H9 (cell line): ENCODE data around the gene RAB2B. TPM values are rescaled to one million over a fixed set of nuclear protein-coding genes. Genes with fewer than 3 reads are reported as not detected.

Source experiments
- DNase-seq: peaks from one replicate; pipeline ENCODE4 v3.0.0-alpha.2; 2017
- H2AFZ ChIP-seq: one replicate; pipeline ENCODE4 v1.6.1; 2013; ENCODE audit warnings: mild to moderate bottlenecking, low read length, control low read depth, moderate library complexity
- H2AK5ac ChIP-seq: 2 replicates; pipeline ENCODE4 v1.6.1; 2013; ENCODE audit warnings: low read length, control low read depth, mixed read lengths; ENCODE audit not compliant: insufficient read length
- H2BK120ac ChIP-seq: one replicate; pipeline ENCODE4 v1.6.1; 2013; ENCODE audit warnings: low read depth, mild to moderate bottlenecking, low read length, control low read depth, inconsistent platforms; ENCODE audit not compliant: poor library complexity, severe bottlenecking
- H2BK12ac ChIP-seq: 2 replicates; pipeline ENCODE4 v1.6.1; 2013; ENCODE audit warnings: low read length, control low read depth, mixed read lengths, low read depth; ENCODE audit not compliant: insufficient read length
- H2BK15ac ChIP-seq: 2 replicates; pipeline ENCODE4 v1.6.1; 2013; ENCODE audit warnings: low read depth, low read length, control low read depth
- H2BK20ac ChIP-seq: one replicate; pipeline ENCODE4 v1.6.1; 2013; ENCODE audit warnings: low read depth, mild to moderate bottlenecking, low read length, control low read depth, inconsistent platforms; ENCODE audit not compliant: poor library complexity, severe bottlenecking
- H2BK5ac ChIP-seq: 2 replicates; pipeline ENCODE4 v1.6.1; 2013; ENCODE audit warnings: low read length, control low read depth, mixed read lengths; ENCODE audit not compliant: insufficient read length
- H3K14ac ChIP-seq: 2 replicates; pipeline ENCODE4 v1.6.1; 2013; ENCODE audit warnings: low read length, control low read depth; ENCODE audit not compliant: insufficient read depth
- H3K18ac ChIP-seq: 2 replicates; pipeline ENCODE4 v1.6.1; 2013; ENCODE audit warnings: low read depth, mild to moderate bottlenecking, mixed read lengths, low read length, control low read depth; ENCODE audit not compliant: insufficient read length
- H3K23ac ChIP-seq: 2 replicates; pipeline ENCODE4 v1.6.1; 2013; ENCODE audit warnings: low read length, control low read depth, mixed read lengths, low read depth; ENCODE audit not compliant: insufficient read length
- H3K23me2 ChIP-seq: 2 replicates; pipeline ENCODE4 v1.6.1; 2013; ENCODE audit warnings: low read depth, mild to moderate bottlenecking, mixed read lengths, low read length, control low read depth; ENCODE audit not compliant: insufficient read length, poor library complexity, severe bottlenecking
- H3K27ac ChIP-seq: 2 replicates; pipeline ENCODE4 v1.5.1; 2013; ENCODE audit warnings: low read length, control low read depth, mixed read lengths, low read depth; ENCODE audit not compliant: insufficient read length
- H3K27me3 ChIP-seq: 2 replicates; pipeline ENCODE4 v1.6.1; 2013; ENCODE audit warnings: low read length, control low read depth, inconsistent platforms; ENCODE audit not compliant: insufficient read depth
- H3K4ac ChIP-seq: 2 replicates; pipeline ENCODE4 v1.6.1; 2013; ENCODE audit warnings: low read depth, mild to moderate bottlenecking, control low read depth, inconsistent platforms, low read length, moderate library complexity
- H3K4me1 ChIP-seq: 2 replicates; pipeline ENCODE4 v1.6.1; 2013; ENCODE audit warnings: low read length, control low read depth, inconsistent platforms; ENCODE audit not compliant: insufficient read depth
- H3K4me2 ChIP-seq: 2 replicates; pipeline ENCODE4 v1.6.1; 2013; ENCODE audit warnings: low read length, control low read depth, mixed read lengths; ENCODE audit not compliant: insufficient read length, insufficient read depth
- H3K56ac ChIP-seq: 2 replicates; pipeline ENCODE4 v1.6.1; 2013; ENCODE audit warnings: low read depth, mild to moderate bottlenecking, mixed read lengths, low read length, control low read depth; ENCODE audit not compliant: insufficient read length
- H3K79me1 ChIP-seq: 2 replicates; pipeline ENCODE4 v1.6.1; 2013; ENCODE audit warnings: low read depth, mild to moderate bottlenecking, moderate library complexity, low read length, control low read depth, inconsistent platforms; ENCODE audit not compliant: insufficient read depth, poor library complexity, severe bottlenecking
- H3K79me2 ChIP-seq: 2 replicates; pipeline ENCODE4 v1.6.1; 2013; ENCODE audit warnings: low read length, control low read depth, inconsistent platforms; ENCODE audit not compliant: insufficient read depth
- H3K9ac ChIP-seq: 2 replicates; pipeline ENCODE4 v1.6.1; 2013; ENCODE audit warnings: low read length, control low read depth, mixed read lengths; ENCODE audit not compliant: insufficient read length; ENCODE audit errors: extremely low read depth
- H3K9me3 ChIP-seq: one replicate; pipeline ENCODE4 v1.6.1; 2013; ENCODE audit warnings: low read depth, low read length, inconsistent platforms; ENCODE audit not compliant: control insufficient read depth
- H3T11ph ChIP-seq: one replicate; pipeline ENCODE4 v1.6.1; 2013; ENCODE audit warnings: mild to moderate bottlenecking, low read length, control low read depth, inconsistent platforms
- H4K20me1 ChIP-seq: one replicate; pipeline ENCODE4 v1.6.1; 2013; ENCODE audit not compliant: control insufficient read depth, insufficient read length, insufficient read depth
- H4K5ac ChIP-seq: 2 replicates; pipeline ENCODE4 v1.6.1; 2013; ENCODE audit warnings: low read depth, mild to moderate bottlenecking, mixed read lengths, low read length, control low read depth; ENCODE audit not compliant: insufficient read length
- H4K8ac ChIP-seq: replicated peaks from 2 replicates; pipeline ENCODE4 v1.6.1; 2013; ENCODE audit warnings: low read length, control low read depth, mixed read lengths, low read depth; ENCODE audit not compliant: insufficient read length
- H4K91ac ChIP-seq: 2 replicates; pipeline ENCODE4 v1.6.1; 2013; ENCODE audit warnings: low read depth, mild to moderate bottlenecking, moderate library complexity, mixed read lengths, low read length, control low read depth; ENCODE audit not compliant: insufficient read length
- H3K27ac Mint-ChIP-seq, 3 experiments: 2 replicates in 2 of 3; 3 replicates in 1 of 3; pipeline ENCODE4 v1.8.0; 2020 to 2021; ENCODE audit warnings: mixed read lengths in 3 of 3, mild to moderate bottlenecking in 1 of 3, moderate library complexity in 1 of 3
- H3K27me3 Mint-ChIP-seq: 2 replicates; pipeline ENCODE4 v1.8.0; 2021; ENCODE audit warnings: low read depth, mild to moderate bottlenecking, moderate library complexity, mixed read lengths
- H3K36me3 Mint-ChIP-seq, 3 experiments: 2 replicates in 2 of 3; 3 replicates in 1 of 3; pipeline ENCODE4 v1.8.0; 2020 to 2021; ENCODE audit warnings: low read depth in 3 of 3, mixed read lengths in 3 of 3; ENCODE audit not compliant: insufficient read depth in 1 of 3
- H3K4me1 Mint-ChIP-seq, 2 experiments: 2 replicates each; pipeline ENCODE4 v1.8.0; 2020; ENCODE audit warnings: mixed read lengths in 2 of 2
- H3K4me3 Mint-ChIP-seq, 2 experiments: 2 replicates in 1 of 2; 3 replicates in 1 of 2; pipeline ENCODE4 v1.8.0; 2020 to 2021; ENCODE audit warnings: mild to moderate bottlenecking in 2 of 2, mixed read lengths in 2 of 2, moderate library complexity in 1 of 2
- H3K9me3 Mint-ChIP-seq, 2 experiments: 2 replicates in 1 of 2; 3 replicates in 1 of 2; pipeline ENCODE4 v1.8.0; 2020; ENCODE audit warnings: mild to moderate bottlenecking in 2 of 2, mixed read lengths in 2 of 2, moderate library complexity in 1 of 2
- CTCF ChIP-seq: fragments of 200-600 bp; sonication (generic); conservative IDR thresholded peaks from 3 replicates; pipeline ENCODE4 v1.8.0; 2021; ENCODE audit warnings: antibody characterized with exemption, mild to moderate bottlenecking
- WGBS: extraction: QIAGEN DNeasy Blood & Tissue Kit; methylation state at CpG from one replicate; pipeline ENCODE4 v1.1.7; 2013; ENCODE audit warnings: missing lambda C conversion rate, low lambda C conversion rate, mixed read lengths; ENCODE audit not compliant: insufficient read length; ENCODE audit errors: extremely low coverage; 5-methylcytosine and 5-hydroxymethylcytosine counted together
- total RNA-seq: library from RNA; stranded (reverse); gene quantifications from 2 replicates; pipeline ENCODE4 v1.2.1, GENCODE V29; 2021

Gene RAB2B
- total RNA-seq, 1 experiment from 2014 or later = 27.9 TPM

DNA sequence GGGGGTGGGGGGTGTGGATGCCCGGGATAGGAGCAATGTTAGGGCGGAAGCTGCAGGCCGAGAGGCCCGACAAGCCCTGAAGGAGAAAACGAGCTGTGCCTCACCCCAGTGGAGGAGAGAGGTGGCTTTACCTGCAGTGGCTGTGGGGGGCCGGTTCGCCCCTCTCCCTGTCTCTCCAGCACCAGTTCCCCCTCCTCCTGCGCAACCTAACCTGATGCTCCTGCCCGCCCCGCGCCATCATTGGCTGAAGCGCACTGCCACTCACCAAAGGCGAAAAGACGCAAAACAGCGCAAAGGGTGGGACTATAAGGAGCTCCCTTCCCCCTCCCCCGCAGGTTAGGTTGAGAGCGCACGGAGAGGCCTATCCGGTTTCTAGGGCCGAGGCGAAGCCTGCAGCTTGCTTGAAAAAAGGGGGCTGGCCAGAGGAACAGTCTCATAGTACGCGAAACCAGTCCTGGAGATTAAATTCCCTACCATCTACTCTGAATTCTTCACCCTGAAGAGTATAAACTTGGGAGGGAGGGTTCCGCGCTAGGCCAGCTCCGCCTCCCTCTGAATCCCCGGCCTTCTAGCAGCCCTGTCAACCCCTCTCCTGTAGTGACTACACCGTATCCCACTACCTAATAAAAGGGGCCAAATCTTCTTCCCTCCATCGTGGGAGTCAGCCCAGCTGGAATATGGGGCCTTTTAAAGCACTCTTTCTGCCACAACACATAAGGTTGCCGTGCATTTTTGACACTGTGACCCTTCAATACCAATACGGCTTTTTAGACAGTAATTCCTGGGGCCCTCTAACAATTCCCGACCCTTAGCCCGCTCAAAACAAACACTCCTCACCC lies 39.5 kb downstream of the RAB2B start:
- Histone ChIP-seq H2BK12ac (no peak overlapping the region), H3T11ph (no peak overlapping the region), H3K9ac (peak overlapping the region; percentile 71), H4K20me1 (no peaks in the 10 kb centered on the region), H3K56ac (no peak overlapping the region), H2BK20ac (no peak overlapping the region), H3K27ac (peak overlapping the region; percentile 30), H4K5ac (no peak overlapping the region), H3K79me2 (peaks cover 25% of the 10 kb centered on the region; the same call in 1 of the 2 replicates), H2BK5ac (no peak overlapping the region), H4K8ac (no peak overlapping the region), H2BK15ac (no peak overlapping the region), H2AFZ (no peak overlapping the region), H2BK120ac (no peak overlapping the region), H3K27me3 (no peaks in the 10 kb centered on the region), H3K9me3 (no peaks in the 10 kb centered on the region), H3K23me2 (peaks cover 7% of the 10 kb centered on the region), H4K91ac (no peak overlapping the region), H3K18ac (no peak overlapping the region), H3K4me2 (peak overlapping the region; percentile 86), H3K14ac (no peak overlapping the region), H3K4me1 (no peaks in the 10 kb centered on the region), H2AK5ac (no peak overlapping the region), H3K23ac (no peak overlapping the region), H3K4ac (no peak overlapping the region), H3K79me1 (peaks cover 3% of the 10 kb centered on the region)
- peaks cover 5 to 27% (median 12%) of the 10 kb centered on the region in 3 experiments; a peak in 5 of 7 replicates for H3K36me3 Mint-ChIP-seq
- peak overlapping the region; percentile 81 to 89 for H3K4me3 Mint-ChIP-seq
- no CpG with 5 or more reads among the region's 33 CpGs for WGBS
- peak overlapping the region; percentile 81 to 98 (median 86) for H3K27ac Mint-ChIP-seq
- TF ChIP-seq CTCF = no peak
- no peaks in the 10 kb centered on the region for H3K27me3 Mint-ChIP-seq
- no peaks in the 10 kb centered on the region for H3K9me3 Mint-ChIP-seq
- H3K4me1 Mint-ChIP-seq = peaks cover 21 to 36% of the 10 kb centered on the region in 2 experiments
- peak; percentile 99 for DNase-seq
